Ectodermal cell (in vitro differentiated cells): ENCODE data around the gene CFD.
"Not testable (repeated sequence)": the region's sequence is repeated elsewhere in the genome, so short reads cannot be mapped to it uniquely, and the experiment has no call there.

Experiments used
- H3K27ac ChIP-seq: 2 replicates; pipeline ENCODE4 v1.7.0; 2013; ENCODE audit warnings: mild to moderate bottlenecking, low read depth, low read length; ENCODE audit not compliant: insufficient read depth, poor library complexity, severe bottlenecking
- H3K27me3 ChIP-seq: 2 replicates; pipeline ENCODE4 v1.7.0; 2013; ENCODE audit warnings: mild to moderate bottlenecking, low read length; ENCODE audit not compliant: insufficient read depth, control insufficient read depth, poor library complexity, severe bottlenecking
- H3K36me3 ChIP-seq: one replicate; pipeline ENCODE4 v1.7.0; 2013; ENCODE audit warnings: low read length; ENCODE audit not compliant: control insufficient read depth, insufficient read depth
- H3K4me1 ChIP-seq: one replicate; pipeline ENCODE4 v1.7.0; 2013; ENCODE audit warnings: low read length; ENCODE audit not compliant: control insufficient read depth, insufficient read depth
- H3K4me3 ChIP-seq: 2 replicates; pipeline ENCODE4 v1.7.0; 2013; ENCODE audit warnings: low read depth, low read length, control low read depth; ENCODE audit not compliant: insufficient read depth
- H3K9me3 ChIP-seq: 2 replicates; pipeline ENCODE4 v1.7.0; 2013; ENCODE audit warnings: mild to moderate bottlenecking, low read length, moderate library complexity; ENCODE audit not compliant: control insufficient read depth
- WGBS, 2 experiments: methylation state at CpG; one replicate each; pipeline ENCODE4 v1.1.7; 2013; ENCODE audit warnings: missing lambda C conversion rate in 2 of 2; 5-methylcytosine and 5-hydroxymethylcytosine counted together

The CFD gene

DNA sequence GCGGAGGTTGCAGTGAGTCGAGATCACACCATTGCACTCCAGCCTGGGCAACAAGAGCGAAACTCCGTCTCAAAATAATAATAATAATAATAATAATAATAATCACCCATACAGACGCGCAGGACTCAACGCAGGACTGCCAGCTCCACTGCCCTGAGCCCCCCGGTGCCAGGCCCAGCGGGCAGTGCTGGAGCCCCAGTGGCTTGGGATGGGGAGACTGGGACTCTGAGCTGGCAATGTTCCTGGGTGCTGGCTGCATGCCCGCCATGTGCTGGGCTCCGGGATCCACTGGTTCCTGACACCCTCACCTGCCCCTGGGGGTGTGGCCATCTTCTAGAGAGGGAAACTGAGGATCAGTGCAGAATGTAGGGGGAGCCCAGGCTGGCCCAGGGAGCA lies 32.2 kb upstream of the CFD start:
- Histone ChIP-seq H3K4me1 (peaks cover 8% of the 10 kb centered on the region), H3K36me3 (no peaks in the 10 kb centered on the region), H3K9me3 (no peaks in the 10 kb centered on the region), H3K27me3 (no peaks in the 10 kb centered on the region), H3K27ac (no peak overlapping the region), H3K4me3 (no peak overlapping the region)
- WGBS, 2 experiments, result 96 to 97% methylated on average over 9 of the region's 11 CpGs

- no peaks in the 10 kb centered on the region for H3K27me3 ChIP-seq
- 86 to 89% methylated on average over 33 of the region's 33 CpGs for WGBS, 2 experiments
- peaks cover 8% of the 10 kb centered on the region for H3K4me1 ChIP-seq
- no peaks in the 10 kb centered on the region for H3K9me3 ChIP-seq
- no peaks in the 10 kb centered on the region for H3K36me3 ChIP-seq
- no peak within 1 kb of the TSS for H3K27ac ChIP-seq
- no peak within 1 kb of the TSS for H3K4me3 ChIP-seq
Observed at GRCh38 chr19:827710-828321, 31.6 kb upstream of the CFD start, which contains the start of gene AZU1. AZU1 (plus strand) TSS chr19:827837; CDS start chr19:827847, 10 bp downstream.

GRCh38 chr19:829129-829758 lies 30.2 kb upstream of the CFD start:
- no peaks in the 10 kb centered on the region for H3K27me3 ChIP-seq
- H3K36me3 ChIP-seq, result no peaks in the 10 kb centered on the region
- no peak overlapping the region for H3K4me3 ChIP-seq
- no peaks in the 10 kb centered on the region for H3K9me3 ChIP-seq
- no peak overlapping the region for H3K27ac ChIP-seq
- WGBS, 2 experiments, result 84 to 86% methylated on average over 18 of the region's 18 CpGs
- no peaks in the 10 kb centered on the region for H3K4me1 ChIP-seq

GRCh38 chr19:831407-832369 lies 27.8 kb upstream of the CFD start:
- WGBS, 2 experiments, result 85 to 87% methylated on average over 38 of the region's 38 CpGs
- H3K4me3 ChIP-seq, result no peak overlapping the region
- H3K27ac ChIP-seq, result no peak overlapping the region

GRCh38 chr19:834216-834615 lies 25.2 kb upstream of the CFD start:
- 93% methylated on average over 24 of the region's 24 CpGs for WGBS, 2 experiments

More at GRCh38 chr19:831407-832369, 27.8 kb upstream of the CFD start:
- no peaks in the 10 kb centered on the region for H3K4me1 ChIP-seq
- no peaks in the 10 kb centered on the region for H3K9me3 ChIP-seq
- no peaks in the 10 kb centered on the region for H3K36me3 ChIP-seq
- no peaks in the 10 kb centered on the region for H3K27me3 ChIP-seq

DNA sequence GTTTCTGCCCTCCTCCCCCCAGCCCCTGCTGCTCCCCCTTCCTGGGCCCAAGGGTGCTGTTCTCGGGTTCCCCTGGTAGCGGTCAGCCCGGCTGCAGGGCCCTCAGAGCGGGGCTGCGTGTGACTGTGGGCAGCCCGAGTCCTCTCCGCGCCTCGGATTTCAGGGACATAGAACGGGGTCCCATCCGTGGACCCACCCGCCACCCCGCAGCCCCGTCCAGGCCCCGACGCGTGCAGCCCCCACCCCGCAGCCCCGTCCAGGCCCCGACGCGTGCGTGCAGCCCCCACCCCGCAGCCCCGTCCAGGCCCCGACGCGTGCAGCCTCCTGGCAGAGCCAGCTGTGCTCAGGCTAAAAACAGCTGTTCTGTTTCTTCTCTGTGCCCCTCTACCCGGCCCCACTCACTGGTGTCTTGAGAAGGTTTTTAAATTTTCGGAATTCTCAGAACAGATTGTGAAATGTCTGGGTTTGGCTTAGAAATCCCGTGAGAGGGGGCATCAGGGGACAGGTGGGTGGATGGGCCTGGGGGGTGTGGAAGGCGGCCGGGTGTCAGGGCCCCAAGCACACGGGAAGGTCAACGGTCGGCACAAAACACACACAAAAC lies 24.2 kb upstream of the CFD start:
- H3K27ac ChIP-seq, result no peak overlapping the region
- H3K36me3 ChIP-seq, result no peaks in the 10 kb centered on the region
- no peaks in the 10 kb centered on the region for H3K4me1 ChIP-seq
- no peaks in the 10 kb centered on the region for H3K9me3 ChIP-seq
- WGBS, 2 experiments, result 91 to 92% methylated on average over 36 of the region's 36 CpGs
- H3K27me3 ChIP-seq, result no peaks in the 10 kb centered on the region
- H3K4me3 ChIP-seq, result no peak overlapping the region

More at GRCh38 chr19:834216-834615, 25.2 kb upstream of the CFD start:
- Histone ChIP-seq H3K9me3 (no peaks in the 10 kb centered on the region), H3K36me3 (no peaks in the 10 kb centered on the region), H3K27ac (no peak overlapping the region), H3K4me1 (no peaks in the 10 kb centered on the region), H3K4me3 (no peak overlapping the region), H3K27me3 (no peaks in the 10 kb centered on the region)

DNA sequence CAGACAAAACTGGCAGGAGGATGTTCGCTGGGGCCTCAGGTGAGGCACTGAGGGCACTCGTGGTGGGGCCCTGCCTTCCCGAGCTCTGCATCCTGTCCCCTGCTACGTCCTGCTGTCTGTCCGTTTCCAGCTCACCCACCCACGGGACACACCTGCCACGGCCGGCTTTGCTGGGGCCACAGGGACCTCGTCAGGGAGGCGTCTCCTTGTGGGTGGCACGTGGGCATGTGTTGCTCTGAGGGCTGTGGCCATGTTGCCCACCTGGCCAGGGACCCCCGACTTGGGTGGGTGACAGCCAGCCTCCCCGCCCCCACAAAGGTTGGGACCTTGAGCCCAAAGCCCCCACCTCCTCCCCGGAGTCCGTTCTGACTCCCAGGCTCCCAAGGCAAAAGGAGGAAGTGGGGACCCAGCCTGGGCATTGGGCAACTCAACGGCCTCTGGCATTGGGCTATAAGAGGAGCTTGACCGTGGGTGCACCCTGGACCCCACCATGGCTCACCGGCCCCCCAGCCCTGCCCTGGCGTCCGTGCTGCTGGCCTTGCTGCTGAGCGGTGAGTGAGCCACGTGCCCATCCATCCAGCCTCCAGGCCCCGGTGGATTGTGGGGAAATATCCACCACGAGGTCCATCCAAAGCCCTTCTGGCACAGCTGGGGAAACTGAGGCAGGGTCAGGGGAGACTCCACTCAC lies 18.8 kb upstream of the CFD start, which contains the start of gene PRTN3:
Gene PRTN3 (plus strand): TSS at position 481 of the 688 bp plus-strand sequence. CDS start 10 bp downstream, at position 491.
- Histone ChIP-seq H3K27me3 (peaks cover 29% of the 10 kb centered on the region), H3K36me3 (no peaks in the 10 kb centered on the region), H3K9me3 (no peaks in the 10 kb centered on the region), H3K4me1 (no peaks in the 10 kb centered on the region), H3K27ac (no peak within 1 kb of the TSS), H3K4me3 (no peak within 1 kb of the TSS)
- 84 to 87% methylated on average over 24 of the region's 24 CpGs for WGBS, 2 experiments

- not testable (repeated sequence) for H3K9me3 ChIP-seq, H3K36me3 ChIP-seq, H3K27ac ChIP-seq, H3K4me1 ChIP-seq, H3K4me3 ChIP-seq
- 86 to 89% methylated on average over 7 of the region's 7 CpGs for WGBS, 2 experiments
- peaks cover 29% of the 10 kb centered on the region for H3K27me3 ChIP-seq
Observed at GRCh38 chr19:842802-843179, 16.7 kb upstream of the CFD start.

DNA sequence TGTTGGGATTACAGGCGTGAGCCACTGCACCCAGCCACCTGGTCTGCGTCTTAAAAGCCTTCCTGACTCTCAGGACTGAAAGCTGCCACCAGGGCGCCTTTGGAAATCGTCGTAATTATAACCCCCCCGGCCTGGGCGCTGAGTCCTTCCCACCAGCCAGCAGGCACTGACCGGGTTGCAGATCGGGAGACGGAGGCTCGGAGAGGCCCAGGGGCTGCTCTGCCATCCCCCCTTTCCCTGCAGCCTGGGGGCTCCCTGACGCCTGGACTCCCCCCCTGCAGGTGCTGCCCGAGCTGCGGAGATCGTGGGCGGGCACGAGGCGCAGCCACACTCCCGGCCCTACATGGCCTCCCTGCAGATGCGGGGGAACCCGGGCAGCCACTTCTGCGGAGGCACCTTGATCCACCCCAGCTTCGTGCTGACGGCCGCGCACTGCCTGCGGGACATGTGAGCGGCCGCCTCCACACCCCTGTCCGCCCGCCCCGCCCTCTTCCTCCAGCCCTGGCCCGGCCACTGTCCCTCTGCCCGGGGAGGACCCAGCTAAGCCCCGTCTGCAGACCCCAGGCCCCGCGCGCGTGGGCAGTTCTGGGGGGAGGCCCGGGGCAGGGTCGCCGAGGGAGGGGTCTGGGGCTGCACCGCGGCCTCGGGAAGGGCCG lies 16.2 kb upstream of the CFD start:
- H3K36me3 ChIP-seq, result no peaks in the 10 kb centered on the region
- peaks cover 30% of the 10 kb centered on the region for H3K27me3 ChIP-seq
- H3K4me3 ChIP-seq, result peak overlapping the region; percentile 13
- H3K27ac ChIP-seq, result no peak overlapping the region
- H3K9me3 ChIP-seq, result no peaks in the 10 kb centered on the region
- H3K4me1 ChIP-seq, result no peaks in the 10 kb centered on the region
- WGBS, 2 experiments, result 7% methylated on average over 46 of the region's 46 CpGs
